ENCODE data around the gene CARF. TPM values are rescaled to one million over a fixed set of nuclear protein-coding genes. Genes with fewer than 3 reads are reported as not detected.
A peak's percentile ranks its signal among the peaks of the same experiment; 100 is the strongest.

The CARF gene
- total and polyA plus RNA-seq, 2 of the 13 experiments (the other 11 are each of a cell fraction or from before 2014, with no cell fraction given): 3.0 to 5.4 TPM

DNA sequence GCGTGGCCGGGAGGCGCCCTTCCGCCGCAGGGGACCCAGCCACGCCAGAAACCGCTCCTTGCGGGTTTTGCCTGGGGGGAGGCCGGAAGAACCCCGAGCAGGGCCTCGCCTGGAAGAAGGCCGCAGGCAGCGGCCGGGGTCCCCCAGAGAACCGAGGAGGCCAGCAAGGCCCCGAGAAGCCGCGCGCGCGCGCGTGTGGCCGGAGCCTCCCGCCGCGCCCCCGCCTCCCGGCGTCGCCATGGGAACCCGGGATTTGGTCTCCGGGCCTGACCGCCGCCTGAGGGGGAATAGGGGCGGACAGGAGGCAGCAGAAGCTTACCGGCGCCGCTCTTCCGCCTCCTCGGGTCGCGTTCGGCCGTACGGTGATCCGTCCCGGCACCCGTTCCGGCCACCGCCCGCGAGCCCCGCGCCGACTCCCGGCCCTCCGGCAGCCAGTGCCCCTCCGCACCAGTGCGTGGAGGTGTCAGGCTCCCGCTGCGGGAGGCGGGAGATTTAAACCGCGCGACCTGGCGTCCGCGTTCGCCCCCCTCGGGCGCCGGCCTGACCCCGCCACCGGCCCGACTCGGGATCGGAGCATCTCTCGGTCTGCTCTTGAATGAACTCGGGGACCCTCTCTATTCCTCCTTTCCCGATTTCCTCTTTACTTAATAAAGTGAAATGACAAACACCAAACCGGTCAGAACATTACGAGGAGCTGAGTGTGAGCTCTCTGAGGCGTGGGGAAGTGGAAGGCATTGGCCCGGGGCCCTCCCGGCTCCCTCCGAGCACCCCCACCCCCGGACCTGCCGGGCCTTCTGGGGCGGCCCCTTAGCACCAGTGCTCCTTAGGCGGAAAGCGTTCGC is 40.6 kb upstream of the CARF start, which contains the start of gene ICA1L (continued):
- TF ChIP-seq ZIK1 (CRISPR knock-in tag; IDR thresholded peaks at IDR 0.05; ENCODE audit: borderline replicate concordance, low read depth): peak; percentile 70; the same call in 1 of the 2 replicates
- TF ChIP-seq, protein P1, sequence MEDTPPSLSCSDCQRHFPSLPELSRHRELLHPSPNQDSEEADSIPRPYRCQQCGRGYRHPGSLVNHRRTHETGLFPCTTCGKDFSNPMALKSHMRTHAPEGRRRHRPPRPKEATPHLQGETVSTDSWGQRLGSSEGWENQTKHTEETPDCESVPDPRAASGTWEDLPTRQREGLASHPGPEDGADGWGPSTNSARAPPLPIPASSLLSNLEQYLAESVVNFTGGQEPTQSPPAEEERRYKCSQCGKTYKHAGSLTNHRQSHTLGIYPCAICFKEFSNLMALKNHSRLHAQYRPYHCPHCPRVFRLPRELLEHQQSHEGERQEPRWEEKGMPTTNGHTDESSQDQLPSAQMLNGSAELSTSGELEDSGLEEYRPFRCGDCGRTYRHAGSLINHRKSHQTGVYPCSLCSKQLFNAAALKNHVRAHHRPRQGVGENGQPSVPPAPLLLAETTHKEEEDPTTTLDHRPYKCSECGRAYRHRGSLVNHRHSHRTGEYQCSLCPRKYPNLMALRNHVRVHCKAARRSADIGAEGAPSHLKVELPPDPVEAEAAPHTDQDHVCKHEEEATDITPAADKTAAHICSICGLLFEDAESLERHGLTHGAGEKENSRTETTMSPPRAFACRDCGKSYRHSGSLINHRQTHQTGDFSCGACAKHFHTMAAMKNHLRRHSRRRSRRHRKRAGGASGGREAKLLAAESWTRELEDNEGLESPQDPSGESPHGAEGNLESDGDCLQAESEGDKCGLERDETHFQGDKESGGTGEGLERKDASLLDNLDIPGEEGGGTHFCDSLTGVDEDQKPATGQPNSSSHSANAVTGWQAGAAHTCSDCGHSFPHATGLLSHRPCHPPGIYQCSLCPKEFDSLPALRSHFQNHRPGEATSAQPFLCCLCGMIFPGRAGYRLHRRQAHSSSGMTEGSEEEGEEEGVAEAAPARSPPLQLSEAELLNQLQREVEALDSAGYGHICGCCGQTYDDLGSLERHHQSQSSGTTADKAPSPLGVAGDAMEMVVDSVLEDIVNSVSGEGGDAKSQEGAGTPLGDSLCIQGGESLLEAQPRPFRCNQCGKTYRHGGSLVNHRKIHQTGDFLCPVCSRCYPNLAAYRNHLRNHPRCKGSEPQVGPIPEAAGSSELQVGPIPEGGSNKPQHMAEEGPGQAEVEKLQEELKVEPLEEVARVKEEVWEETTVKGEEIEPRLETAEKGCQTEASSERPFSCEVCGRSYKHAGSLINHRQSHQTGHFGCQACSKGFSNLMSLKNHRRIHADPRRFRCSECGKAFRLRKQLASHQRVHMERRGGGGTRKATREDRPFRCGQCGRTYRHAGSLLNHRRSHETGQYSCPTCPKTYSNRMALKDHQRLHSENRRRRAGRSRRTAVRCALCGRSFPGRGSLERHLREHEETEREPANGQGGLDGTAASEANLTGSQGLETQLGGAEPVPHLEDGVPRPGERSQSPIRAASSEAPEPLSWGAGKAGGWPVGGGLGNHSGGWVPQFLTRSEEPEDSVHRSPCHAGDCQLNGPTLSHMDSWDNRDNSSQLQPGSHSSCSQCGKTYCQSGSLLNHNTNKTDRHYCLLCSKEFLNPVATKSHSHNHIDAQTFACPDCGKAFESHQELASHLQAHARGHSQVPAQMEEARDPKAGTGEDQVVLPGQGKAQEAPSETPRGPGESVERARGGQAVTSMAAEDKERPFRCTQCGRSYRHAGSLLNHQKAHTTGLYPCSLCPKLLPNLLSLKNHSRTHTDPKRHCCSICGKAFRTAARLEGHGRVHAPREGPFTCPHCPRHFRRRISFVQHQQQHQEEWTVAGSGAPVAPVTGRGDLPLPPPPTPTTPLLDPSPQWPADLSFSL (CRISPR knock-in tag; IDR thresholded peaks at IDR 0.05): no peak
- TF ChIP-seq NFE2 (CRISPR knock-in tag; IDR thresholded peaks at IDR 0.05): no peak
- TF ChIP-seq SRY (CRISPR knock-in tag; IDR thresholded peaks at IDR 0.05): no peak; the same call in 1 of the 2 replicates
- TF ChIP-seq HNRNPK (IDR thresholded peaks at IDR 0.05; ENCODE audit: low read depth, low read length, poor library complexity, severe bottlenecking): no peak
- TF ChIP-seq, protein P2, sequence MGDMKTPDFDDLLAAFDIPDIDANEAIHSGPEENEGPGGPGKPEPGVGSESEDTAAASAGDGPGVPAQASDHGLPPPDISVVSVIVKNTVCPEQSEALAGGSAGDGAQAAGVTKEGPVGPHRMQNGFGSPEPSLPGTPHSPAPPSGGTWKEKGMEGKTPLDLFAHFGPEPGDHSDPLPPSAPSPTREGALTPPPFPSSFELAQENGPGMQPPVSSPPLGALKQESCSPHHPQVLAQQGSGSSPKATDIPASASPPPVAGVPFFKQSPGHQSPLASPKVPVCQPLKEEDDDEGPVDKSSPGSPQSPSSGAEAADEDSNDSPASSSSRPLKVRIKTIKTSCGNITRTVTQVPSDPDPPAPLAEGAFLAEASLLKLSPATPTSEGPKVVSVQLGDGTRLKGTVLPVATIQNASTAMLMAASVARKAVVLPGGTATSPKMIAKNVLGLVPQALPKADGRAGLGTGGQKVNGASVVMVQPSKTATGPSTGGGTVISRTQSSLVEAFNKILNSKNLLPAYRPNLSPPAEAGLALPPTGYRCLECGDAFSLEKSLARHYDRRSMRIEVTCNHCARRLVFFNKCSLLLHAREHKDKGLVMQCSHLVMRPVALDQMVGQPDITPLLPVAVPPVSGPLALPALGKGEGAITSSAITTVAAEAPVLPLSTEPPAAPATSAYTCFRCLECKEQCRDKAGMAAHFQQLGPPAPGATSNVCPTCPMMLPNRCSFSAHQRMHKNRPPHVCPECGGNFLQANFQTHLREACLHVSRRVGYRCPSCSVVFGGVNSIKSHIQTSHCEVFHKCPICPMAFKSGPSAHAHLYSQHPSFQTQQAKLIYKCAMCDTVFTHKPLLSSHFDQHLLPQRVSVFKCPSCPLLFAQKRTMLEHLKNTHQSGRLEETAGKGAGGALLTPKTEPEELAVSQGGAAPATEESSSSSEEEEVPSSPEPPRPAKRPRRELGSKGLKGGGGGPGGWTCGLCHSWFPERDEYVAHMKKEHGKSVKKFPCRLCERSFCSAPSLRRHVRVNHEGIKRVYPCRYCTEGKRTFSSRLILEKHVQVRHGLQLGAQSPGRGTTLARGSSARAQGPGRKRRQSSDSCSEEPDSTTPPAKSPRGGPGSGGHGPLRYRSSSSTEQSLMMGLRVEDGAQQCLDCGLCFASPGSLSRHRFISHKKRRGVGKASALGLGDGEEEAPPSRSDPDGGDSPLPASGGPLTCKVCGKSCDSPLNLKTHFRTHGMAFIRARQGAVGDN (CRISPR knock-in tag; IDR thresholded peaks at IDR 0.05): peak; percentile 87
- TF ChIP-seq SNAI1 (CRISPR knock-in tag; IDR thresholded peaks at IDR 0.05; ENCODE audit: borderline replicate concordance): no peak
- 0 out of 2 replicates have a peak, but pooled peaks have one; percentile 44 for TF ChIP-seq ZNF33B (CRISPR knock-in tag; IDR thresholded peaks at IDR 0.05)
- TF ChIP-seq, protein P3, sequence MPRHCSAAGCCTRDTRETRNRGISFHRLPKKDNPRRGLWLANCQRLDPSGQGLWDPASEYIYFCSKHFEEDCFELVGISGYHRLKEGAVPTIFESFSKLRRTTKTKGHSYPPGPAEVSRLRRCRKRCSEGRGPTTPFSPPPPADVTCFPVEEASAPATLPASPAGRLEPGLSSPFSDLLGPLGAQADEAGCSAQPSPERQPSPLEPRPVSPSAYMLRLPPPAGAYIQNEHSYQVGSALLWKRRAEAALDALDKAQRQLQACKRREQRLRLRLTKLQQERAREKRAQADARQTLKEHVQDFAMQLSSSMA (CRISPR knock-in tag; IDR thresholded peaks at IDR 0.05): peak; percentile 73; the same call in 1 of the 2 replicates
- TF ChIP-seq DPF2 (CRISPR knock-in tag; IDR thresholded peaks at IDR 0.05; ENCODE audit: borderline replicate concordance, low read depth): no peak
- TF ChIP-seq, protein P4, sequence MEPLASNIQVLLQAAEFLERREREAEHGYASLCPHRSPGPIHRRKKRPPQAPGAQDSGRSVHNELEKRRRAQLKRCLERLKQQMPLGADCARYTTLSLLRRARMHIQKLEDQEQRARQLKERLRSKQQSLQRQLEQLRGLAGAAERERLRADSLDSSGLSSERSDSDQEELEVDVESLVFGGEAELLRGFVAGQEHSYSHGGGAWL (CRISPR knock-in tag; IDR thresholded peaks at IDR 0.05): peak; percentile 87
- no peak; the same call in 1 of the 2 replicates for TF ChIP-seq GLI4 (CRISPR knock-in tag; IDR thresholded peaks at IDR 0.05; ENCODE audit: borderline replicate concordance)
- no peak for TF ChIP-seq HNRNPH1 (optimal IDR thresholded peaks at IDR 0.05; ENCODE audit: low read depth, low read length)
- TF ChIP-seq ZNF30 (CRISPR knock-in tag; IDR thresholded peaks at IDR 0.05): peak; percentile 75; the same call in 1 of the 2 replicates
- TF ChIP-seq ZNF891 (CRISPR knock-in tag; IDR thresholded peaks at IDR 0.05): peak; percentile 81
- TF ChIP-seq ZNF274 (CRISPR knock-in tag; IDR thresholded peaks at IDR 0.05): no peak

All from HepG2 (cell line).